Measurements from ENCODE around the gene ENC1.

Gene ENC1

GRCh38 chr5:74588415-74588814, 52.1 kb downstream of the ENC1 start:
- DNase-seq, result no peak
- intact Hi-C loops (cut with DNase I), result no loop called here

- DNase-seq, result no peak
- intact Hi-C loops (cut with DNase I), result no loop called here
Measured at GRCh38 chr5:74587890-74588289, 52.6 kb downstream of the ENC1 start.

GRCh38 chr5:74587300-74587699, 53.2 kb downstream of the ENC1 start:
- intact Hi-C loops (cut with DNase I), result no loop called here
- DNase-seq, result no peak

GRCh38 chr5:74586856-74587255, 53.7 kb downstream of the ENC1 start:
- intact Hi-C loops (cut with DNase I), result no loop called here
- DNase-seq, result no peak

- intact Hi-C loops (cut with DNase I), result no loop called here
- DNase-seq, result no peak
Measured at GRCh38 chr5:74582853-74583252, 57.7 kb downstream of the ENC1 start.

GRCh38 chr5:74581988-74582365, 58.6 kb downstream of the ENC1 start:
- intact Hi-C loops (cut with DNase I), result no loop called here

GRCh38 chr5:74580729-74581109, 59.8 kb downstream of the ENC1 start:
- intact Hi-C loops (cut with DNase I), result no loop called here
- no peak for DNase-seq

More at GRCh38 chr5:74581988-74582365, 58.6 kb downstream of the ENC1 start:
- no peak for DNase-seq

GRCh38 chr5:74579215-74579614, 61.3 kb downstream of the ENC1 start:
- intact Hi-C loops (cut with DNase I), result no loop called here
- no peak for DNase-seq

GRCh38 chr5:74578356-74579044, 62.0 kb downstream of the ENC1 start:
- DNase-seq, result no peak
- intact Hi-C loops (cut with DNase I), result no loop called here

Data from head of caudate nucleus (tissue), 42 donors.